Thoracic aorta endothelial cell (primary cell): ENCODE results near the gene OR2H1. TPM values are rescaled to one million over a fixed set of nuclear protein-coding genes. Genes with fewer than 3 reads are reported as not detected.

Experiments
- total RNA-seq: library from RNA; depleted of rRNA; stranded (reverse); fragments of >200 nt; gene quantifications from 2 replicates; pipeline ENCODE4 v1.2.3, GENCODE V29; 2012

Gene OR2H1
- not detected in 2 replicates for total RNA-seq

GRCh38 chr6:29456971-29457370 is at the start of gene OR2H1, which contains the start of gene OR11A1:
OR2H1 (plus strand) TSS chr6:29457155; CDS start chr6:29461770, 4,615 bp downstream.
OR11A1 (minus strand) TSS chr6:29457071; CDS start chr6:29427641, 29,430 bp downstream.

DNA sequence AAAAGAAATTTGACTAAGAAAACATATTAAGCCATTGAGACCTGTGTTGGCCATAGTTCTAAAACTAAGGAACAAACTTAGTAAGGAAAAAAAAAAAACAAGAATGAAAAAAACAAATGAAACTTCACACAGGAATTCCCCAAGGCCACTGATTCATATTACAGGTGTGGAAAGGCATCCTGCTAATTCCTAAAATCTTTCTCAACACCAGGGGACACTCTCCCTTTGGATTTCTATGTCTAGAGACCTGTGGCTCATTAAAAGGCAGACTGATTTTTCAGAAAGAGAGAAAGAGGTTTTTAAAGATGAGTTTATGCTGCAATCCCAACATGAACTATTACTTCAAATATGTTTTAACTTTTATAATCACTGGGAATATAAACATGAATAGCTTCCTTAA is 42.4 kb upstream of the OR2H1 start, which contains the start of gene OR12D1:
Gene OR12D1 (plus strand): TSS at position 341 of the 400 bp plus-strand sequence.

DNA sequence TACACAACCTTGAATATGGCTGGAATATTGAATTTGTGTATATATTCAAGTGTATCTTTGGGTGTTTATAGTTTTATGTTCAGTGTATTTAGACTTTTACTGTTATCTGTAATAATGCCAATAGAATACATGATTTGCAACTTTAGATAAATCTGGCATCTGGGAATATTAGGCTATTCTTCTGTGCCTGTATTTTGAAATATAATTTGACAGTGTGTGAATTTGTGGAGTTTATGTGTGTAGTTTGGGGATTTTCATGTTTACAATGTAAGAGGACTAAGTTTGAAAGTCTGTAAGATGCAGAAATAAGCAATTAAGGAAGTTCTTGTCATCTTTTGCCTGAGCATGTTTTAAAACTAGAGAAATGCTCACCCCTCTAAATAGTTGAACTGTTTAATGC is 17.9 kb upstream of the OR2H1 start, which contains the start of gene OR10C1:
Gene OR10C1 (plus strand): TSS at position 301 of the 400 bp plus-strand sequence. CDS start 710 bp downstream, outside the sequence.

DNA sequence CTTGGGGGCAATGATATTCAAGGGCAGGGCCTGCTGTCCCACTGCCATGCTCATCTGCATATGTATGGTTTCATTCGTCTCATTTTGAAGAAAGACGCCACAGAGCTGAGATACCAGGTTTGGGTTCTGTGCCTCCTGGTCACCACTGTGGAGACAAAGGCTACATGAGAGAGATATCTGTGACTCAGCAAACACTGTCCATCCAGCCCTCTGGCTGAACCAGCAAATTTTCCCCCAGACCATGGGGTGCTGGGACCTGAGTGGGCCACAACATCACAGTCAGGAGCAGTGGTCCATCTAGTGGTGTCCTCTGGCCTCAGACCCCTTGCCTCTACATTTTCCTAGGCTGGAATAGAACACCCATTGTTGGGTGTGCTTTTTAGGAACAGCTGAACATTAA is 30.7 kb downstream of the OR2H1 start, which contains the start of gene MAS1L:
Gene MAS1L (minus strand): TSS at position 297 of the 400 bp plus-strand sequence. CDS start 54 bp downstream, at position 243.

Other genes with a start within 250 kb of the OR2H1 start
- gene OR14J1, start 155.5 kb upstream of the OR2H1 start, total RNA-seq = not detected in 2 replicates
- gene OR5V1, start 88.3 kb upstream of the OR2H1 start, total RNA-seq = not detected in 2 replicates
- not detected in 2 replicates for gene OR12D3, start 81.9 kb upstream of the OR2H1 start, total RNA-seq
- not detected in 2 replicates for gene OR12D2, start 61.5 kb upstream of the OR2H1 start, total RNA-seq
- not detected in 2 replicates for gene OR12D1, start 42.2 kb upstream of the OR2H1 start, total RNA-seq
- not detected in 2 replicates for gene OR10C1, start 17.8 kb upstream of the OR2H1 start, total RNA-seq
- gene OR11A1, start 84 bp upstream of the OR2H1 start, total RNA-seq = not detected in 2 replicates
- not detected in 2 replicates for gene MAS1L, start 30.8 kb downstream of the OR2H1 start, total RNA-seq
- 0.14 TPM in 1 of 2 replicates, not detected in the other for gene UBD, start 102.6 kb downstream of the OR2H1 start, total RNA-seq
- gene OR2H2, start 128.0 kb downstream of the OR2H1 start, total RNA-seq = not detected in 2 replicates
- gene GABBR1, start 176.0 kb downstream of the OR2H1 start, total RNA-seq = 16.2 TPM in 2 replicates
- gene MOG, start 199.9 kb downstream of the OR2H1 start, total RNA-seq = not detected in 2 replicates
- gene ZFP57, start 224.0 kb downstream of the OR2H1 start, total RNA-seq = 2.5 TPM in 1 of 2 replicates, not detected in the other